ENCODE measurements around the gene GRK5. TPM values are rescaled to one million over a fixed set of nuclear protein-coding genes. Genes with fewer than 3 reads are reported as not detected.

Gene GRK5
- total RNA-seq, 1 experiment from 2014 or later, result 2.3 TPM

DNA sequence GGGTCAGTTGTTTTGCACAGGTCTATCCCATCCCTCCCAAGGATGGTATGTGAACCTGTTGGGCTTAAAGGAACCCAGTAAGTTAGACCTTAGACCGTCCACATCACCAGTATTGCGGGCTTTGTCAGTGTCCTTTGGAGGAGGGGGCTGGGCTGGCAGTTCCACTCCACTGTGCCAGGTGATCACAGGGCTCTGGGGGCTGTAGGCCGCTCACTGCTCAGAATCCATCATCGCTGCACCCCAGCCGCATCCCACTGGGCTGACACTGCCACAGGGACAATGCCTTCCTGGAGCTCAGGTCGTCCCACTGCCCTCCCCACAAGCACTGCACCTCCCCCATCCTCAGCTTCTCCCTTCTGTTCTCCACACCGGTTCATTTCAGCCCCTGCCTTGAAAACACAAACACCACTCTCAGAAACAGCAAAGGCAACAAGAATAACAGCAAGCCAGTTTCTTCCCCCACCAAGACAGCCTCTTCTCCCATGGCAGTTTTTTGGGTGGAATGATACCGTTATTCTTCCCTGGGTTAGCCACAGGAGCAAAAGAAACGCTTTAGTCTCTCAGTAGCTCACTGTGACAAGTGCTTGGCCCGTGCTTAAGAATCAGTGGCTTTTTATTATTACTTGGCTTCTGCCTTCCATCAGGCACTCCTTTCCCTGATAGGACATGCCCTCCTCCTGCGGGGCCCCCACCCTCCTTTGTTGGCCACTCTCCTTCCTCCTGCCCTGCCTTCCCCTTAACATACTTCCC, 111.2 kb downstream of the GRK5 start (continued):
- TF ChIP-seq, protein P1, sequence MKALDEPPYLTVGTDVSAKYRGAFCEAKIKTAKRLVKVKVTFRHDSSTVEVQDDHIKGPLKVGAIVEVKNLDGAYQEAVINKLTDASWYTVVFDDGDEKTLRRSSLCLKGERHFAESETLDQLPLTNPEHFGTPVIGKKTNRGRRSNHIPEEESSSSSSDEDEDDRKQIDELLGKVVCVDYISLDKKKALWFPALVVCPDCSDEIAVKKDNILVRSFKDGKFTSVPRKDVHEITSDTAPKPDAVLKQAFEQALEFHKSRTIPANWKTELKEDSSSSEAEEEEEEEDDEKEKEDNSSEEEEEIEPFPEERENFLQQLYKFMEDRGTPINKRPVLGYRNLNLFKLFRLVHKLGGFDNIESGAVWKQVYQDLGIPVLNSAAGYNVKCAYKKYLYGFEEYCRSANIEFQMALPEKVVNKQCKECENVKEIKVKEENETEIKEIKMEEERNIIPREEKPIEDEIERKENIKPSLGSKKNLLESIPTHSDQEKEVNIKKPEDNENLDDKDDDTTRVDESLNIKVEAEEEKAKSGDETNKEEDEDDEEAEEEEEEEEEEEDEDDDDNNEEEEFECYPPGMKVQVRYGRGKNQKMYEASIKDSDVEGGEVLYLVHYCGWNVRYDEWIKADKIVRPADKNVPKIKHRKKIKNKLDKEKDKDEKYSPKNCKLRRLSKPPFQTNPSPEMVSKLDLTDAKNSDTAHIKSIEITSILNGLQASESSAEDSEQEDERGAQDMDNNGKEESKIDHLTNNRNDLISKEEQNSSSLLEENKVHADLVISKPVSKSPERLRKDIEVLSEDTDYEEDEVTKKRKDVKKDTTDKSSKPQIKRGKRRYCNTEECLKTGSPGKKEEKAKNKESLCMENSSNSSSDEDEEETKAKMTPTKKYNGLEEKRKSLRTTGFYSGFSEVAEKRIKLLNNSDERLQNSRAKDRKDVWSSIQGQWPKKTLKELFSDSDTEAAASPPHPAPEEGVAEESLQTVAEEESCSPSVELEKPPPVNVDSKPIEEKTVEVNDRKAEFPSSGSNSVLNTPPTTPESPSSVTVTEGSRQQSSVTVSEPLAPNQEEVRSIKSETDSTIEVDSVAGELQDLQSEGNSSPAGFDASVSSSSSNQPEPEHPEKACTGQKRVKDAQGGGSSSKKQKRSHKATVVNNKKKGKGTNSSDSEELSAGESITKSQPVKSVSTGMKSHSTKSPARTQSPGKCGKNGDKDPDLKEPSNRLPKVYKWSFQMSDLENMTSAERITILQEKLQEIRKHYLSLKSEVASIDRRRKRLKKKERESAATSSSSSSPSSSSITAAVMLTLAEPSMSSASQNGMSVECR (CRISPR knock-in tag; IDR thresholded peaks at IDR 0.05; ENCODE audit: borderline replicate concordance), result no peak
- TF ChIP-seq, protein P2, sequence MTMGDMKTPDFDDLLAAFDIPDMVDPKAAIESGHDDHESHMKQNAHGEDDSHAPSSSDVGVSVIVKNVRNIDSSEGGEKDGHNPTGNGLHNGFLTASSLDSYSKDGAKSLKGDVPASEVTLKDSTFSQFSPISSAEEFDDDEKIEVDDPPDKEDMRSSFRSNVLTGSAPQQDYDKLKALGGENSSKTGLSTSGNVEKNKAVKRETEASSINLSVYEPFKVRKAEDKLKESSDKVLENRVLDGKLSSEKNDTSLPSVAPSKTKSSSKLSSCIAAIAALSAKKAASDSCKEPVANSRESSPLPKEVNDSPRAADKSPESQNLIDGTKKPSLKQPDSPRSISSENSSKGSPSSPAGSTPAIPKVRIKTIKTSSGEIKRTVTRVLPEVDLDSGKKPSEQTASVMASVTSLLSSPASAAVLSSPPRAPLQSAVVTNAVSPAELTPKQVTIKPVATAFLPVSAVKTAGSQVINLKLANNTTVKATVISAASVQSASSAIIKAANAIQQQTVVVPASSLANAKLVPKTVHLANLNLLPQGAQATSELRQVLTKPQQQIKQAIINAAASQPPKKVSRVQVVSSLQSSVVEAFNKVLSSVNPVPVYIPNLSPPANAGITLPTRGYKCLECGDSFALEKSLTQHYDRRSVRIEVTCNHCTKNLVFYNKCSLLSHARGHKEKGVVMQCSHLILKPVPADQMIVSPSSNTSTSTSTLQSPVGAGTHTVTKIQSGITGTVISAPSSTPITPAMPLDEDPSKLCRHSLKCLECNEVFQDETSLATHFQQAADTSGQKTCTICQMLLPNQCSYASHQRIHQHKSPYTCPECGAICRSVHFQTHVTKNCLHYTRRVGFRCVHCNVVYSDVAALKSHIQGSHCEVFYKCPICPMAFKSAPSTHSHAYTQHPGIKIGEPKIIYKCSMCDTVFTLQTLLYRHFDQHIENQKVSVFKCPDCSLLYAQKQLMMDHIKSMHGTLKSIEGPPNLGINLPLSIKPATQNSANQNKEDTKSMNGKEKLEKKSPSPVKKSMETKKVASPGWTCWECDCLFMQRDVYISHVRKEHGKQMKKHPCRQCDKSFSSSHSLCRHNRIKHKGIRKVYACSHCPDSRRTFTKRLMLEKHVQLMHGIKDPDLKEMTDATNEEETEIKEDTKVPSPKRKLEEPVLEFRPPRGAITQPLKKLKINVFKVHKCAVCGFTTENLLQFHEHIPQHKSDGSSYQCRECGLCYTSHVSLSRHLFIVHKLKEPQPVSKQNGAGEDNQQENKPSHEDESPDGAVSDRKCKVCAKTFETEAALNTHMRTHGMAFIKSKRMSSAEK (CRISPR knock-in tag; IDR thresholded peaks at IDR 0.05; ENCODE audit: borderline replicate concordance), result no peak
- TF ChIP-seq CBFB (CRISPR knock-in tag; IDR thresholded peaks at IDR 0.05; ENCODE audit: low read depth) (no peak), EMX1 (CRISPR knock-in tag; IDR thresholded peaks at IDR 0.05) (no peak), NFATC4 (CRISPR knock-in tag; IDR thresholded peaks at IDR 0.05) (no peak), TEAD4 (CRISPR knock-in tag; IDR thresholded peaks at IDR 0.05) (no peak)

DNA sequence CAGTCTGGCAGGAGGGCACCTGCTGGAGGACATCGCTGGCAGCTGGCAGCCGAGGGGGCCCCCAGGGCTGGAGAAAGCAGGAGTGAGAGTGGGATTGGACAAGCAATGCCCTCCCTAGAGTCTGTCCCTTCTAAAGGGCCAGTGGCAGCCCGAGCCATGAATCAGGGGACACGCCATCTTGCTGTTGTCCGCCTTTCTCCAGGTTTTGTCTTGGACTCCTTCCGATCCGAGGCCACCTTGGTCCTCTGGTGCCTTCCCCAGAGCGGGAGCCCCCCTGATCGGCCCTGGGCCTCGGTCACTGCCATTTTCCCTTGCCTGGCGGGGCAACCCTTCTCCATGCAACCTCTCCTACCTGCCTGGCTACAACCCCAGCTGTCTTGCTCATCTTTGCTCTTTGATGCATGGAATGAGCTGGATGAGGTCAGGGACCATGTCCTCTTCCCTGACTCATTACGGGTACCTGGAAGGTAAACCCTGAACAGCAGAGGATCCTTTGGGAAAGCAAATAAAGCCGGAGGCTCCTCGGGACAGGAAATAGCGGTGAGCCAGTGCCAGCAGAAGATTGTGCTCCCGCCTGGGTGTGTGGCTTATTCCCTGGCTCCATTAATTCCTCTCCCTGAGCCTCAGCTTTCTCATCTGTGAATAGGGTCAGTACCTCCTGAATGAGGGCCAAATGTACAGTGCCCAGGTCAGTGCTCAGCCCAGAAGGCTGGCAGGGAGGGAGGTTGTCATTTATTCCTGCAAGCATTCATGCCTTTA, 112.0 kb downstream of the GRK5 start:
- ATAC-seq, result no peak
- TF ChIP-seq, protein P3, sequence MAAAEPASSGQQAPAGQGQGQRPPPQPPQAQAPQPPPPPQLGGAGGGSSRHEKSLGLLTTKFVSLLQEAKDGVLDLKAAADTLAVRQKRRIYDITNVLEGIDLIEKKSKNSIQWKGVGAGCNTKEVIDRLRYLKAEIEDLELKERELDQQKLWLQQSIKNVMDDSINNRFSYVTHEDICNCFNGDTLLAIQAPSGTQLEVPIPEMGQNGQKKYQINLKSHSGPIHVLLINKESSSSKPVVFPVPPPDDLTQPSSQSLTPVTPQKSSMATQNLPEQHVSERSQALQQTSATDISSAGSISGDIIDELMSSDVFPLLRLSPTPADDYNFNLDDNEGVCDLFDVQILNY (CRISPR knock-in tag; IDR thresholded peaks at IDR 0.05), result no peak
- no peak for TF ChIP-seq RELA (CRISPR knock-in tag; IDR thresholded peaks at IDR 0.05; ENCODE audit: borderline replicate concordance)
- no peak for TF ChIP-seq ZBTB21 (CRISPR knock-in tag; IDR thresholded peaks at IDR 0.05; ENCODE audit: borderline replicate concordance)
- TF ChIP-seq, protein P4, sequence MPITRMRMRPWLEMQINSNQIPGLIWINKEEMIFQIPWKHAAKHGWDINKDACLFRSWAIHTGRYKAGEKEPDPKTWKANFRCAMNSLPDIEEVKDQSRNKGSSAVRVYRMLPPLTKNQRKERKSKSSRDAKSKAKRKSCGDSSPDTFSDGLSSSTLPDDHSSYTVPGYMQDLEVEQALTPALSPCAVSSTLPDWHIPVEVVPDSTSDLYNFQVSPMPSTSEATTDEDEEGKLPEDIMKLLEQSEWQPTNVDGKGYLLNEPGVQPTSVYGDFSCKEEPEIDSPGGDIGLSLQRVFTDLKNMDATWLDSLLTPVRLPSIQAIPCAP (CRISPR knock-in tag; IDR thresholded peaks at IDR 0.05), result no peak
- no peak for TF ChIP-seq PRRX2 (CRISPR knock-in tag; IDR thresholded peaks at IDR 0.05)
- H3K4me1 Mint-ChIP-seq, result peaks cover 42% of the 10 kb centered on the region
- no peaks in the 10 kb centered on the region for H3K27me3 Mint-ChIP-seq (ENCODE audit: low read depth)
- ChIA-PET POLR2A (interaction anchor here (0.6 kb wide), 1 partner anchor 232 kb away, joined by 4 read pairs; no protein-coding TSS in a partner anchor), CTCF (interaction anchor here (1.6 to 2.0 kb wide), 2 partner anchors 8 to 112 kb away, joined by 4 to 6 read pairs; partner anchors contain the start of gene GRK5)
- peaks cover 10% of the 10 kb centered on the region for H3K9me3 Mint-ChIP-seq
- H3K4me3 Mint-ChIP-seq, result no peak overlapping the region
- DNase-seq (ENCODE audit: low spot score), result no peak
- no peak overlapping the region for H3K27ac Mint-ChIP-seq
- peaks cover 7% of the 10 kb centered on the region for H3K36me3 Mint-ChIP-seq
